Endothelial cell of umbilical vein (primary cell): Measurements from ENCODE around the gene CCDC57. TPM values are rescaled to one million over a fixed set of nuclear protein-coding genes. Genes with fewer than 3 reads are reported as not detected.

Source experiments
- BruUV-seq: library from RNA; stranded (reverse); fragments of 400-500 nt; replicated peaks from 2 replicates; lab custom pipeline; 2021; lab: Mats Ljungman, UMichigan
- CTCF ChIA-PET: fragments of 300-600, 350-600 bp; sonication (Branson Sonifier 250); formaldehyde crosslinking; loops from one replicate; lab custom pipeline; 2021; ENCODE audit warnings: antibody characterized with exemption, inconsistent platforms; lab: Charles Lee
- POLR2A ChIA-PET: fragments of 300-600, 350-600 bp; sonication (Branson Sonifier 250); formaldehyde crosslinking; loops from one replicate; lab custom pipeline; 2021; ENCODE audit warnings: antibody characterized with exemption, inconsistent platforms; lab: Charles Lee
- DNase-seq: peaks from one replicate; pipeline ENCODE4 v3.0.0-alpha.2; 2011; ENCODE audit warnings: low read depth, low spot score
- FAIRE-seq: peaks from 2 replicates; lab custom pipeline; 2011; peaks lifted over from hg19 to GRCh38; lab: Jason Lieb, UNC
- H2AFZ ChIP-seq: 2 replicates; pipeline ENCODE4 v1.6.0; 2012; ENCODE audit warnings: low read depth, low read length, control low read depth, inconsistent platforms
- H3K27ac ChIP-seq: 2 replicates; pipeline ENCODE4 v1.5.1; 2011; ENCODE audit warnings: low read depth, mild to moderate bottlenecking, control low read depth, low read length, moderate library complexity; ENCODE audit not compliant: insufficient read depth
- H3K27me3 ChIP-seq, 2 experiments: 2 replicates each; pipeline versions ENCODE4 v1.6.0 to v1.6.1; 2011; ENCODE audit warnings: low read length in 2 of 2, mixed read lengths in 1 of 2; ENCODE audit not compliant: control insufficient read depth in 2 of 2, insufficient read depth in 2 of 2
- H3K36me3 ChIP-seq, 2 experiments: 2 replicates in 1 of 2; 3 replicates in 1 of 2; pipeline ENCODE4 v1.5.1; 2011; ENCODE audit warnings: low read length in 2 of 2, mild to moderate bottlenecking in 1 of 2, moderate library complexity in 1 of 2; ENCODE audit not compliant: control insufficient read depth in 2 of 2, insufficient read depth in 2 of 2; ENCODE audit errors: extremely low read depth in 1 of 2
- H3K4me1 ChIP-seq: 3 replicates; pipeline ENCODE4 v1.5.1; 2011; ENCODE audit warnings: mild to moderate bottlenecking, low read length; ENCODE audit not compliant: control insufficient read depth, insufficient read depth; ENCODE audit errors: extremely low read depth
- H3K4me2 ChIP-seq: 2 replicates; pipeline ENCODE4 v1.6.1; 2011; ENCODE audit warnings: low read length, control low read depth, mixed read lengths; ENCODE audit not compliant: insufficient read depth
- H3K4me3 ChIP-seq, 3 experiments: fragments of 200-600 bp in 1 of 3; sonication (generic), shearing (Covaris generic) in 1 of 3; replicated peaks in 1 of 3; 2 replicates each; pipeline ENCODE4 v1.5.1; 2011 to 2016; ENCODE audit warnings: control low read depth in 3 of 3, low read length in 3 of 3, mild to moderate bottlenecking in 2 of 3, inconsistent platforms in 1 of 3, low read depth in 1 of 3, moderate library complexity in 1 of 3; ENCODE audit not compliant: insufficient read depth in 1 of 3
- H3K79me2 ChIP-seq: 2 replicates; pipeline ENCODE4 v1.6.0; 2012; ENCODE audit warnings: low read length, inconsistent platforms; ENCODE audit not compliant: control insufficient read depth, insufficient read depth
- H3K9ac ChIP-seq: replicated peaks from 2 replicates; pipeline ENCODE3; 2011; ENCODE audit warnings: low read length, control low read depth; ENCODE audit not compliant: insufficient read depth; ENCODE audit errors: extremely low read depth
- H3K9me1 ChIP-seq: replicated peaks from 3 replicates; pipeline ENCODE4 v1.6.0; 2011; ENCODE audit warnings: mild to moderate bottlenecking, low read length; ENCODE audit not compliant: control insufficient read depth, insufficient read depth; ENCODE audit errors: extremely low read depth
- H3K9me3 ChIP-seq: replicated peaks from 2 replicates; pipeline ENCODE4 v1.5.1; 2012; ENCODE audit warnings: low read length, inconsistent platforms; ENCODE audit not compliant: control insufficient read depth, insufficient read depth
- H4K20me1 ChIP-seq: replicated peaks from 2 replicates; pipeline ENCODE3; 2011; ENCODE audit warnings: mild to moderate bottlenecking, low read length; ENCODE audit not compliant: control insufficient read depth, insufficient read depth; ENCODE audit errors: extremely low read depth
- CTCF ChIP-seq, 2 donors: IDR thresholded peaks; 1 replicate in 1 of 2; 2 replicates in 1 of 2; pipeline ENCODE4 v1.5.1; 2011; ENCODE audit warnings: low read length in 2 of 2, mild to moderate bottlenecking in 2 of 2, moderate library complexity in 2 of 2, control low read depth in 1 of 2, inconsistent platforms in 1 of 2, low read depth in 1 of 2; ENCODE audit not compliant: insufficient read depth in 1 of 2; ENCODE audit errors: extremely low read depth in 1 of 2
- EZH2 ChIP-seq: IDR thresholded peaks from 2 replicates; pipeline ENCODE4 v1.6.1; 2012; ENCODE audit warnings: borderline replicate concordance, low read depth, mild to moderate bottlenecking, moderate library complexity, low read length, inconsistent platforms; ENCODE audit not compliant: severe bottlenecking
- FOS ChIP-seq: IDR thresholded peaks from 2 replicates; pipeline ENCODE4 v1.6.1; 2011; ENCODE audit warnings: mild to moderate bottlenecking, low read length, moderate library complexity, borderline replicate concordance; ENCODE audit not compliant: insufficient read depth
- GATA2 ChIP-seq: IDR thresholded peaks from 2 replicates; pipeline ENCODE4 v1.7.0; 2011; ENCODE audit warnings: low read depth, mild to moderate bottlenecking, moderate library complexity, mixed read lengths, low read length; ENCODE audit not compliant: insufficient read length, insufficient read depth
- JUN ChIP-seq: IDR thresholded peaks from 2 replicates; pipeline ENCODE4 v1.6.1; 2011; ENCODE audit warnings: borderline replicate concordance, low read depth; ENCODE audit not compliant: insufficient read length, insufficient read depth
- MAX ChIP-seq: IDR thresholded peaks from 2 replicates; pipeline ENCODE4 v1.6.1; 2011; ENCODE audit not compliant: insufficient read depth, insufficient read length
- MYC ChIP-seq: IDR thresholded peaks from one replicate; pipeline ENCODE4 v1.6.1; 2011; ENCODE audit warnings: mild to moderate bottlenecking, low read depth, low read length
- POLR2A ChIP-seq: IDR thresholded peaks from 2 replicates; pipeline ENCODE4 v1.6.1; 2012; ENCODE audit warnings: low read depth, mild to moderate bottlenecking, control low read depth, low read length
- POLR2AphosphoS5 ChIP-seq: IDR thresholded peaks from 2 replicates; pipeline ENCODE4 v1.6.1; 2012; ENCODE audit warnings: low read depth, mild to moderate bottlenecking, control low read depth, low read length, moderate library complexity; ENCODE audit not compliant: insufficient read depth
- dilution Hi-C: fragments of 300-500 bp; cut with MboI; formaldehyde crosslinking; loops from one replicate; pipeline ENCODE4 v1.15.0; 2019; ENCODE audit warnings: low sequenced_read_pairs; ENCODE audit not compliant: extremely low pct_ligation_motif_present
- intact Hi-C: fragments of 100-400 bp; cut with micrococcal nuclease; formaldehyde crosslinking; loops from one replicate; pipeline ENCODE4 v1.10.0; 2022
- polyA plus RNA-seq, 4 experiments: library from polyadenylated mRNA; depleted of rRNA in 3 of 4; stranded (reverse) in 3 of 4; unstranded in 1 of 4; fragments of >200 nt; gene quantifications; 2 replicates each; pipeline versions ENCODE4 v1.2.1 to v1.2.3, GENCODE V29; 2011 to 2012; ENCODE audit warnings: missing spikeins in 1 of 4
- total RNA-seq: library from RNA; stranded (reverse); gene quantifications from 2 replicates; pipeline ENCODE4 v1.2.3, GENCODE V29; 2021

Gene CCDC57
- total and polyA plus RNA-seq, 2 donors (not counting 3 experiments of a cell fraction or from before 2014, with no cell fraction given), result 18.6 to 31.6 TPM

DNA sequence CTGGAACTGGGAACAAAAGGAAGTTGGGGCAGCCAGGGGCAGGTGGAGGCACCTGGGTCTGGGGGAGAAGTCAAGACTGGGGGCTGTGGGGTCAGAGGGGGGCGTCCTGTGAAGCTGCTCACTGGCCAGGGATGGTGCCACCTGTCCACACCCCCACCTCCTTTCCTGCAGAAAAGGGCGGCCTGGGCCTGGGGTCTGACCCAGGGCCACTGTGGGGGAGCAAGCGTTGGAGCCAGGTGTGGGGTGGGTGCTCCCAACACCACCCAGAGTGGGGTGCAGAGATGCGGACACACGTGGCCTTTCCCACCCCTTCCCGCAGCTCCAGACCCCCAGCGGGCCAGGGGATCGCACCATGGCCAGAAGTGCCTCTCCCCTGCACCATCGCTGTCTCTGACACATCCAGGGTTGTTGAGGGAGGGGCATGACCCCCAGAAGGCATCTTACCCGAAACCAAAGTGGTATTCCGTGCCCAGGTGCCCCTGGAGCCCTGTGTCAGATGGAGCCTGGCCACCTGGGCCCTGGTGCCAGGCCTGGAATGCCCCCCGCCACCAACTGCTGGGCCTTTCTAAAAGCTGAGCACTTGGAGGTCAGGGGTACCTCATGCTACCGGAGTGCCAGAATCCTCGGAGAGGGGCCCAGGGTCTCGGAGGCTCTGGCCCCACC, 13.6 kb upstream of the CCDC57 start:
- H3K27ac ChIP-seq, result no peak overlapping the region
- peaks cover 14% of the 10 kb centered on the region for H3K4me1 ChIP-seq
- H3K9me3 ChIP-seq, result no peaks in the 10 kb centered on the region
- intact Hi-C loops, result loop anchor here (5.0 kb wide), 1 partner anchor 129 kb away; the partner anchor contains the start of gene FASN
- H3K4me2 ChIP-seq, result no peak overlapping the region
- H4K20me1 ChIP-seq, result no peaks in the 10 kb centered on the region
- peaks cover 22% of the 10 kb centered on the region for H3K79me2 ChIP-seq
- CTCF ChIA-PET, result interaction anchor here (1.0 to 2.1 kb wide), 2 partner anchors 20 to 195 kb away, joined by 3 to 9 read pairs; partner anchors contain the start of gene RAC3
- POLR2A ChIA-PET, result no interaction called here
- no peaks in the 10 kb centered on the region for H3K36me3 ChIP-seq
- FAIRE-seq, result no peak
- BruUV-seq, result no TSS peak
- H2AFZ ChIP-seq, result no peak overlapping the region
- no peaks in the 10 kb centered on the region for H3K27me3 ChIP-seq
- no peak overlapping the region for H3K9ac ChIP-seq
- no peaks in the 10 kb centered on the region for H3K9me1 ChIP-seq
- dilution Hi-C loops, result no loop called here
- TF ChIP-seq POLR2AphosphoS5 (no peak), JUN (no peak), MYC (no peak), FOS (no peak), EZH2 (no peak), MAX (no peak), POLR2A (no peak), GATA2 (no peak), CTCF (IDR thresholded peaks at IDR 0.05; ENCODE audit: extremely low read depth in 1 of 2, insufficient read depth in 1 of 2, low read depth in 1 of 2, low read length in 2 of 2) (no peak)
- DNase-seq, result no peak
- H3K4me3 ChIP-seq, result no peak overlapping the region
